ENCODE measurements around the gene DMBX1.
A peak's percentile ranks its signal among the peaks of the same experiment; 100 is the strongest.

DMBX1 gene

GRCh38 chr1:46523496-46524353 is 34.1 kb downstream of the DMBX1 start:
- DNase-seq: no peak

DNA sequence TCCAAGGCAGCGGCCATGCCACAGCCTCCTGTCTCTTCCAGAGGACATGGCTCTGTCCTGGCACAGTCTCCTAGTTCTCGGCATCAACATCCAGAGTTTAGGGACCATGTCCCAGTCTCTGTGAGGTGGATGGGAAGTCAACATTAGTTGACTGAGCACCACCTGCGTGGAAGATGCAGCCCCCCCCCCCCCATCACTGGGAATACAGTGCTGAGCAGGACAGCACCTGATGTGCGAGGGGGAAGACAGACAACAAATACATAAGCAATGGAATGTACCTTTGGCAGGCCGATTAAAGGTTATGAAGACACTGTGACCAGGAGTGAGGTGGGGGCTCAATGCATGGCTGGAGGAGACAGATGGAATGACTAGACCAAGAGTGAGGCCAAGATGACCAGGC is 35.2 kb downstream of the DMBX1 start:
- no peak for DNase-seq

DNA sequence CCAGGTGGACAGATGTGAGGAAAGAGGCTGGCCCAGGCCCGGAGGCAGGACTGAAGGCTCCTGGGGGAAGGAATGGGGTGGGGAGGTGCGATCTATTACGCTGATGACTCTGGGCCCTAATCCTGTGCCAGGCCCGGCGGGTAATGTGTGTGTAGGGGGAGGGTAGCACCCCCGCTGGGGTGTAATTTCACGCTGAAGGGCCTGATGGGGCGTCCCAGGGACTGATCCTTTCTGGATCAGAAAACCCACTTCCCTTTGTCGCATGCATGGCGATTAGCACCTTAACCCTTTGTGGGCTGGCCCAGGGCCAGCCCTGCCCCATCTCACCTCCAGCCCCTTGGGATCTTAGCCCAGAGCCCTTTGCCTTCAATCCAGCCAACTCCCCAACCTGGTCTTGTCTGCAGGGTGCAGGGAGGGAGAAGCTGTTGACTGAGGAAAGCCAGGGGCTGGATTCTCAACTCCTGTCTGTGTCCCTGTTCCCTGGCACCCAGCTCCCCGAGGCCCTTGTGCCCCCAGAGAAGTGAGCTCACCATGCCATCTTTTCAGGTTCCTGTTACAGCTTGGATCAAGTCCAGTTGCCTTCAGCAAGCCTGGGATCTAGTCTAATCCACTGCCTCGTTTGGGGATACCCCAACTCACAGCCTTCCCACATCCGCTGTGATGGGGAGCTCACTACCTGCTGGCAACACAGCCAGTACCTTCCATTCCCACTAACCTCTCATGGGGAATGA is 35.8 kb downstream of the DMBX1 start:
- DNase-seq: no peak

DNA sequence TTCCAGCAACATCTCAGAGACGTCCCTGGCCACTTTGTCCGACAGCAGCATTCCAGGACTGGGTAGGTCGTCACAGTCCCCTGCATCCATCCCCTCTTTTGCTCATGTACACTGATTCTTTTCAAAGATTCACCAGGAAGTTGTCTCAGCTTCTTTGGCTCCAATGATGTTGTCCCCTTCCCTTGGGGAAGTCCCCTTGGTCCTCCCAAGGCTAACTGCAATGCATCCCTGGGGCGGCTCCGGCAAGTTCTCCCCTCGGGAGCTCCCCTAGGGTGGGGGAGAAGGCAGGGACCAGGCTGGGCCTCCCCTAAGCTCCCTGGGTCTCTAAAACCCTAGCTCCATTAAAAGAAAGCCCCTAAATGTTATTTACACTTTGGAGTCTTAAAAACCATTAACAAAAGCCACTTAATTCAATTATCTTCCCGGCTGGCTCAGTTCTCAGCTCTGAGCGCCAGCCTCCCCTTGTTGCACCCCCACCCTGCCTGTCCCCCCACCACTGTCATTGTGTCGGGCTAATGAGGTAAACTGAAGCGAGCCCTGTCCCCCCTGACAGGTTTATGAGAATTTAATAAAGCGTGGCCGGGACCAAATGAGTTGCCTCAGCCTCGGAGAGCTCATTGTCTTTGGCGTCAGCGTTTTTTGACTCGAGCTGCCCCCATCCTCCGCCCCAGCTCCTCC is 36.5 kb downstream of the DMBX1 start:
- DNase-seq: no peak

DNA sequence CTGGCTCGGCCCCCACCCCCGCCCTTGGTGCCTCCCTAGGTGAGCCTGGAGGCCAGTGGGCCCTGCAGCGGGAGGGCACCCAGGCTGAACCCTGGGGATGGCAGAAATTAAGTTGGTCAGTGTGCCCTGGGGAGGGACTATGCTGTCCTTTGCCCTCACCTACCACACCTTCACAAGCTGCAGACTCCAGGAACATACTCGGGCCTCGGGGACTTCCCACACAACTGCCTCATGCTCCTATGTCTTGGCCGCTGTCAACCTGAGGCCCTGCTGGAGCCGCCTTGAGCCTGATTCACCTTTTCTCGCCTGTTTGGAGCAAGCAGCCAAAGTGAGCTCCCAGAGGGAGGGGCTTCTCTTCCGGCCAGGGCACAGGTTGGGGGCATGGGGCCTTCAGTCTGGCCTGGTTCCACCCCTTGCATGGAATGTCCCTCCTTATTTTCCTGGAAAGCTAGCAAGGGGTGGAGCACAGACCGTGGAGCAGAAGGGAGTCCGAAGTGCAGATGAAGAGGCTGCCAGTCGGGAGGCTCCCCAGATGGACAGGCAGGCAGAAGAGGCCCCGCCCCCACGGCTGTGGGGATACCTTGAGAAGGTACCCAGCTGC is 37.2 kb downstream of the DMBX1 start:
- DNase-seq: no peak

DNA sequence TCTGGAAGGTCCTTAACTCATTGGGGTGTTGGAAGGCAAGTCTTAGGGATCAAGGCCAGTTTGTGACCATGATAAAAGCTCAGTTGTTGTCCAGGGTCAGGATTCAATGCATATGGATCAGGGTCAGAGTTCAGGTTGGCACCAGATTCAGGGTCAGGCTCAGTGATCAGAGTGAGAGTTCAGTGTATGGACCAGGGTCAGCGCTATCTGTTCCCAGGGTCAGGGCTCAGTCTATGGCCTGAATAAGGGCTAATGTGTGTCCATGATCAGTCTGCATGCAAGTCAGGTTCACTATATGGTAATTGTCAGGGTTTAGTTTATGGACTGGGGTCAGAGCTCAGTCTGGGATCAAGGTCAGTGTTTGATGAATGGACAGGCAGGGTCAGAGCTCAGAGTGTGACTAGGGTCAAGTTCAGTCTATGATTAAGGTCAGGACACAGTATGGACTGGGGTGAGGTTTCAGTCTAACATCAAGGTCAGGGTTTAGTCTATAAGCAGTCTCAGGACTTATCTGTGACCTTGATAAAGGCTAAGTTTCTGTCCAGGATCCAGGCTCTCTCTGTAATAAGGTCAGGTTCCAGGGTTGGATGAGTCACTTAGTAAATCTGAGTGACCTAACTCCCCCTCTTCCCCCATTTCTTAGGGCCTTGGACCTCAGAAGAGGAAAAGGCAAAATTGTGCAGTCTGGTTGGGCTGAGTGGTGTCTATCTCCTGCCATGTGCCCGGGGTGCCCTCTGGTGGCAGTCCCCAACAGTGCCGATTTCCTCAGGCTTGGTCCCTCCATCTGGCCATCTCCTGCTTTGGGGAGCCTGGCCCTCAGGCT is 38.0 kb downstream of the DMBX1 start:
- DNase-seq: peak in 54 of 56 donors; percentile 15 to 89 (median 65)

- peak in 15 of 56 donors; percentile 18 to 69 (median 36) for DNase-seq
Observed at GRCh38 chr1:46528297-46528955, 38.8 kb downstream of the DMBX1 start.

- no peak for DNase-seq
Observed at GRCh38 chr1:46529031-46529630, 39.5 kb downstream of the DMBX1 start.

DNA sequence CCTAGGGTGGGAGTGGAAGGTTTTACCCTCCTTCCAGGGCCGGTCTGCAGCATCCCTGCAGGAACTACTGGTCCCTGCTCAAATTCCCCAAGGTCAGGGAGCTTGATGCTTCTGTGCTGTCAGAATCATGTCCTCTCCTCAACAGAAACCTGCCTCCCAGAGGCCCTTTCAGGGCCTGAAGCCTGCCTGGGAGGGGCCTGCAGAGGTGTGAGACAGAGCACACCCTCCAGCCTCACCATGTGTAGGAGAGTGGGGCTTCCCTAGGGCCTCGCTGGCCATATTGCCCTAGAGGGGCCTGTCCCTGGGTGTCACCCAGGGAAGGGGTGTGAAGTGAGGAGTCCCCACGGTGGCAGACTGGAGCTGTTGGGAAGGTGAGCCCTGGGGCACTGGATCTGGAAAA is 40.7 kb downstream of the DMBX1 start:
- DNase-seq: no peak

GRCh38 chr1:46530791-46531409 is 41.3 kb downstream of the DMBX1 start:
- no peak for DNase-seq

- DNase-seq: no peak
Observed at GRCh38 chr1:46532095-46532494, 42.5 kb downstream of the DMBX1 start.

DNA sequence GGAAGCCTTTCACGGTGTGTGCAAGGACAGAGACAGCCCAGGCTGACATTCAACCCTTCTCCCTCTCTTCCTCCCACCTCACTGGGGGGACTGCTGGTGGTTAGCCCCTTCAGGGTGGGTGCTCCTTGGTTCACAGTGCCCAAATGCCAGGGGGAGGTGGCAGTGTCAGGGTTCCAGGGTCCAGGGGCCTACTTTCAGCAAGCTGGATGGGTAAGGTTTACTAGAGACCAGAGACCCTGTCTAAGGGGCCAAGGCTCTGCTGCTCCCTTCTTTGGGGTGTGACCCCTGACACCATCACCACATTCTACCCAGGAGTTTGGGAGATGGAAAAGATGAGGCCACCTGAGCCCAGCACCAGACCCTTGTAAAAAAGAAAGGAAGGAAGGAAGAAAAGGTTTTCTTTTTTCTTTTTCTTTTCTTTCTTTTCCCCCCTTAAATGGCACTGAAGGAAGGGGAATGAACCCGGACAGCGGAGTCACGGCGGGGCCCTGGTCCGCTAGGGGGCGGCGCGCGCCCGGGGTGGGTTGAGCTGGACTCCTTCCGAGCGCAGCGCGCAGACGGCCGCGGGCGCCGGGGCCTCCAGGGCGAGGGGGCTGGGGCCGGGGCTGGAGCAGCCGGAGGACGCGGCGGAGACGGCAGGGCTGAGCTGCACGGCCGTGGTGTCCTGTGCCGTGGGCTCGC is 43.0 kb downstream of the DMBX1 start:
- peak in 32 of 56 donors; percentile 10 to 73 (median 42) for DNase-seq

DNA sequence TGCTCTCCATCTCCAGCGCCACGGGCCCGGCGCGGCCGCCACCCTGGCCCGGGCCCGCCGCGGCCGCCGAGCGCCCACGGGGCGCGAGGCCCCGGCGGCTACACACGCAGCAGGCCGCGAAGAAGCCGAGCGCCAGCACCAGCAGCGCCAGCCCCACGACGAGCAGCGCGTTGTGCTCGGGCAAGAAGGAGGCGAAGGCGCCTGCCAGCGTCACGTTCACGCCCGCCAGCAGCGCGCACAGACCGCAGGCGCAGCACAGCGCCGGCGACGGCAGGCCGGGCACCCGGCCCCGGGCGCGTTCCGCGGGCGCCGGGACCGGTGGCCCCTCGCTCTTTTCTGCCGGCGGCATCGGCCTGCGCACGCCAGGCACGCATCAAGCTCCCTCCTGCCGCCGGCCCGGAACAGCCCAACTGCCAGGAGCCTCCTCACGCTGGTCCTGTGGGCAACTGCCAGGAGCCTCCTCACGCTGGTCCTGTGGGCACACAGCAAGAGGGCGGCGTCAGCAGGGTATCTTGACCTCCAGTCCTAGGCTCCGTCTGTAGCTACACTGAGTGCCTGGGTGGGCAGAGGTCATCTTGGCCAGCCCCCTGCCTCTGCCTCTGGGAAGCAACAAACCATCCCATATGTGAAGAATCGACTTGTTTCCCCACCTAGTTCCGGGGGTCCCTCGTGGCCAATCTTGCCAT is 43.7 kb downstream of the DMBX1 start:
- DNase-seq: peak in 24 of 56 donors; percentile 8 to 75 (median 53)

DNA sequence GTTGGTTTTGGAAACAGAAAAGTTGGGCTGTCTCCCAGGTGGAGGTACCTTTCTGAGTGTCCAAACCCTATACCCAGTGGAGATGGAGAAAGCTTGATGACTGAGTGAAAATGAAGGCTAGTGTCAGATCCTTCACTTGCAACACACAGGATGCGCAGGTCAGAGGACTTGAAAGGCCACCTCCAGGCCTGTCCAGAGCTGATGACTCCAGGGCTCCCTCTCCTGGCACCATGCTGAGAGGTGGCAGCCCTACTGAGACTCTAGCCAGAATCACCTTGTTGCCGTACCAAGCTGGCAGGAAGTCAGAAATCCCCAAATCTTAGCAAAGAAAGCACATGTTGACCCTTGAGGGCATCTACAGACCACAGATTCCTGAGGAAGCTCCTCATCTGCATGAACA is 45.4 kb downstream of the DMBX1 start:
- DNase-seq: no peak

DNA sequence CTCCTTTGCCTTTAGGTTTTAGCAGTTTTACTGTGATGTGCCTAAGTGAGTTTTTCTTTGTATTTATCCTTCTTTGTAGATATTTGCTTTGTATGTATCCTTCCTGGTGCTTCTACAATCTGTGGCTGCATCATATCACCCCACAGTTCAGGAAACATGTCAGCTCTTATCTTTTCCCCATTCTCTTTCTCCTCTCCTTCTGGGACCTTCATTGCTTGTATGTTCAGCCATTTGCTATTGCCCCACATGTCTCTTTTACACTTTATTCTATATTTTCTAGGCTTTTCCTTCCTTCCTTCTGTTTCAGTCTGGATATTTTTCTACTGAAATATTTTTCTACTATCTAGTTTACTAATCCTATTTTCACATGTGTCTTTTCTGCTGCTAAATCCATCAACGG is 46.9 kb downstream of the DMBX1 start:
- DNase-seq: no peak

GRCh38 chr1:46537651-46538050 is 48.0 kb downstream of the DMBX1 start:
- DNase-seq: no peak

GRCh38 chr1:46538147-46538546 is 48.5 kb downstream of the DMBX1 start:
- DNase-seq: no peak
